ENCODE results near the gene SERPINB6. TPM values are rescaled to one million over a fixed set of nuclear protein-coding genes. Genes with fewer than 3 reads are reported as not detected.

The SERPINB6 gene
- polyA plus RNA-seq, 1 donor (not counting 4 experiments of a cell fraction or from before 2014, with no cell fraction given) = 66.4 TPM

- H3K27ac ChIP-seq (ENCODE audit: control insufficient read depth, insufficient read depth, low read length) = no peak overlapping the region
- dilution Hi-C loops (cut with MboI; ENCODE audit: extremely low pct_ligation_motif_present, low sequenced_read_pairs) = no loop called here
- no peak overlapping the region for H3K4me2 ChIP-seq (ENCODE audit: control insufficient read depth, extremely low read depth, insufficient read depth, low read depth, low read length)
- no peak overlapping the region for H2AFZ ChIP-seq (ENCODE audit: control insufficient read depth, low read length)
- FAIRE-seq (no peak), DNase-seq (ENCODE audit: low read depth, low spot score) (no peak)
- H3K79me2 ChIP-seq (ENCODE audit: control insufficient read depth, insufficient read depth, low read length) = no peaks in the 10 kb centered on the region
- TF ChIP-seq, protein P1, sequence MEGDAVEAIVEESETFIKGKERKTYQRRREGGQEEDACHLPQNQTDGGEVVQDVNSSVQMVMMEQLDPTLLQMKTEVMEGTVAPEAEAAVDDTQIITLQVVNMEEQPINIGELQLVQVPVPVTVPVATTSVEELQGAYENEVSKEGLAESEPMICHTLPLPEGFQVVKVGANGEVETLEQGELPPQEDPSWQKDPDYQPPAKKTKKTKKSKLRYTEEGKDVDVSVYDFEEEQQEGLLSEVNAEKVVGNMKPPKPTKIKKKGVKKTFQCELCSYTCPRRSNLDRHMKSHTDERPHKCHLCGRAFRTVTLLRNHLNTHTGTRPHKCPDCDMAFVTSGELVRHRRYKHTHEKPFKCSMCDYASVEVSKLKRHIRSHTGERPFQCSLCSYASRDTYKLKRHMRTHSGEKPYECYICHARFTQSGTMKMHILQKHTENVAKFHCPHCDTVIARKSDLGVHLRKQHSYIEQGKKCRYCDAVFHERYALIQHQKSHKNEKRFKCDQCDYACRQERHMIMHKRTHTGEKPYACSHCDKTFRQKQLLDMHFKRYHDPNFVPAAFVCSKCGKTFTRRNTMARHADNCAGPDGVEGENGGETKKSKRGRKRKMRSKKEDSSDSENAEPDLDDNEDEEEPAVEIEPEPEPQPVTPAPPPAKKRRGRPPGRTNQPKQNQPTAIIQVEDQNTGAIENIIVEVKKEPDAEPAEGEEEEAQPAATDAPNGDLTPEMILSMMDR (optimal IDR thresholded peaks at IDR 0.05 in 1 of 3, IDR thresholded peaks at IDR 0.05 in 1 of 3, conservative IDR thresholded peaks at IDR 0.05 in 1 of 3; ENCODE audit: extremely low read depth in 1 of 3, insufficient read depth in 2 of 3, low read length in 3 of 3) = no peak
- TF ChIP-seq EZH2 (IDR thresholded peaks at IDR 0.05; ENCODE audit: low read length) = no peak
- no peaks in the 10 kb centered on the region for H3K9me1 ChIP-seq (ENCODE audit: control insufficient read depth, extremely low read depth, insufficient read depth, low read length)
- no peaks in the 10 kb centered on the region for H4K20me1 ChIP-seq (ENCODE audit: control insufficient read depth, extremely low read depth, insufficient read depth, low read length)
- peaks cover 0 to 2% of the 10 kb centered on the region in 2 experiments for H3K36me3 ChIP-seq (ENCODE audit: control insufficient read depth in 2 of 2, extremely low read depth in 1 of 2, insufficient read depth in 2 of 2, low read length in 2 of 2)
- no peak overlapping the region for H3K9ac ChIP-seq (ENCODE audit: control insufficient read depth, extremely low read depth, insufficient read depth, low read length)
- H3K27me3 ChIP-seq (ENCODE audit: control insufficient read depth, extremely low read depth, insufficient read depth, low read length) = no peaks in the 10 kb centered on the region
- no peaks in the 10 kb centered on the region for H3K9me3 ChIP-seq (ENCODE audit: control insufficient read depth, low read depth, low read length)
- peaks cover 11% of the 10 kb centered on the region for H3K4me1 ChIP-seq (ENCODE audit: control insufficient read depth, extremely low read depth, insufficient read depth, low read length)
- H3K4me3 ChIP-seq (ENCODE audit: control insufficient read depth in 2 of 3, extremely low read depth in 1 of 3, insufficient read depth in 2 of 3, low read depth in 1 of 3, low read length in 3 of 3) = no peak overlapping the region
These were observed 14.3 kb downstream of the SERPINB6 start for GRCh38 chr6:2956930-2957685.

- H2AFZ ChIP-seq (ENCODE audit: control insufficient read depth, low read length) = no peak overlapping the region
- peaks cover 5 to 12% of the 10 kb centered on the region in 2 experiments for H3K36me3 ChIP-seq (ENCODE audit: control insufficient read depth in 2 of 2, extremely low read depth in 1 of 2, insufficient read depth in 2 of 2, low read length in 2 of 2)
- H3K27ac ChIP-seq (ENCODE audit: control insufficient read depth, insufficient read depth, low read length) = no peak overlapping the region
- H3K9ac ChIP-seq (ENCODE audit: control insufficient read depth, extremely low read depth, insufficient read depth, low read length) = no peak overlapping the region
- H3K9me3 ChIP-seq (ENCODE audit: control insufficient read depth, low read depth, low read length) = no peaks in the 10 kb centered on the region
- no peaks in the 10 kb centered on the region for H3K27me3 ChIP-seq (ENCODE audit: control insufficient read depth, extremely low read depth, insufficient read depth, low read length)
- peak overlapping the region in 1 of 3 experiments; percentile 3 for H3K4me3 ChIP-seq (ENCODE audit: control insufficient read depth in 2 of 3, extremely low read depth in 1 of 3, insufficient read depth in 2 of 3, low read depth in 1 of 3, low read length in 3 of 3)
- no peak for DNase-seq (ENCODE audit: low read depth, low spot score)
- TF ChIP-seq EZH2 (IDR thresholded peaks at IDR 0.05; ENCODE audit: low read length) = no peak
- TF ChIP-seq, protein P1 (optimal IDR thresholded peaks at IDR 0.05 in 1 of 3, IDR thresholded peaks at IDR 0.05 in 1 of 3, conservative IDR thresholded peaks at IDR 0.05 in 1 of 3; ENCODE audit: extremely low read depth in 1 of 3, insufficient read depth in 2 of 3, low read length in 3 of 3) = no peak
- H3K4me2 ChIP-seq (ENCODE audit: control insufficient read depth, extremely low read depth, insufficient read depth, low read depth, low read length) = peak overlapping the region; percentile 14
- no peaks in the 10 kb centered on the region for H4K20me1 ChIP-seq (ENCODE audit: control insufficient read depth, extremely low read depth, insufficient read depth, low read length)
- dilution Hi-C loops (cut with MboI; ENCODE audit: extremely low pct_ligation_motif_present, low sequenced_read_pairs) = no loop called here
- H3K4me1 ChIP-seq (ENCODE audit: control insufficient read depth, extremely low read depth, insufficient read depth, low read length) = peaks cover 3% of the 10 kb centered on the region
- H3K9me1 ChIP-seq (ENCODE audit: control insufficient read depth, extremely low read depth, insufficient read depth, low read length) = no peaks in the 10 kb centered on the region
- no peaks in the 10 kb centered on the region for H3K79me2 ChIP-seq (ENCODE audit: control insufficient read depth, insufficient read depth, low read length)
- no peak for FAIRE-seq
These were observed 18.3 kb downstream of the SERPINB6 start for GRCh38 chr6:2953098-2953497.
